Stimulated activated CD8-positive, alpha-beta memory T cell treated with anti-CD3 and anti-CD28 coated beads, Interleukin-12 subunit alpha, Interleukin-12 subunit beta, amount 100 ng/mL, for 1 hour (primary cell): ENCODE measurements around the gene ABCC8.

Experiments used
- DNase-seq: peaks from one replicate; pipeline ENCODE4 v3.0.0-alpha.2; 2020; ENCODE audit warnings: low read depth

Gene ABCC8

DNA sequence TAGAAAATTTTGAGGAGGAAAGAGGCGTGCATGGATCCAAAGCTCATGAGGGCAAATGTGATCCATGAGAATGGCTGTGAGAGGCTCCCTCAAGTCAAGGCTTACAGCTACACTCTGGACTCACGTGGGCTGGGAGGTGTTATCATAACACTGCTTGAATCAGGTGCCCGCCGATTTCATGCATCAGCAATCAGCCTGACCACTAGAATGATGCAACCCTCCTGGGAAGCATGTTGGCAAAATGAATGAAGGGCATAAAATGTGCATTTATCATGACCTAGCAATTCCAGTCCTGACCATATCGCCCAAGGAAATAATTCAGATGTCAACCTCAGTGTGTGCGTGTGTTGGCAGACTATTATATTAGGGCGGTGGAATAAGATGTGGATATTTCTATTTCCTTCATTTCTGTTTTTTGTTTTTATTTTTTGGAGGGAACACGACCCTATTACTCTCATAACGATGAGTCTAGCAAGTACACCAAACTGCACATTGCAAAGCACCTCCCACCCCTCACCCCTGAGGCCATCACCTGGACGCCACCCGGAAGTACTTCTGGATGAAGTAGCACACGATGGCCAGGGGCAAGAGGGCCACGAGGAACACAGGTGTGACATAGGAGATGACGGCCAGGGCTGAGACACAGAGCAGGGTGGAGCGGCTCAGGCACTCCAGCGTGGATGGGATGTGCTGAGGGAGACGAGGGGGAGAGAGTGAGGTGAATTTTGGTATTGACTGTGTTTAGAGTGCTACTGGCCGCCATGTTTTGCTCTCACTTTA is 72.5 kb downstream of the ABCC8 start:
- DNase-seq, result no peak

DNA sequence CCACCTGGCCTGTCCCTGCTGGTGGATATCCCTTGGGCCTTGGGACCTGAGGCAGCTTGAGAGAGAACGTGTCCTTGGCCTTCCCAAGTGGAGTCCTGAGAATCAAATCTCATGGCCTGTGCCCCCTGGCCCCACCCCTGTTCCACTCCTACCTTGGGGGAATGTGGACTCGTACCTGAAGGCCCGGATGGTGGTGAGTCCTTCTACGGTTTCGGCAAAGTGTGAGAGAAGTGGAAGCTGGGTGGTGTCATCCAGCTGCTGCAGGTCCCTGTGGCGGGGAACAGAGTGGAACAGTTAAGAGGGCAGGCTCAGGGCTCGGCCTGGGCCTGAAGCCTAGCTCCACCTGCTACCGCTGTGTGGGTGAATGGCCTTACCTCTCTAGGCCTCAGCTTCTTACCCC is 74.2 kb downstream of the ABCC8 start:
- no peak for DNase-seq

DNA sequence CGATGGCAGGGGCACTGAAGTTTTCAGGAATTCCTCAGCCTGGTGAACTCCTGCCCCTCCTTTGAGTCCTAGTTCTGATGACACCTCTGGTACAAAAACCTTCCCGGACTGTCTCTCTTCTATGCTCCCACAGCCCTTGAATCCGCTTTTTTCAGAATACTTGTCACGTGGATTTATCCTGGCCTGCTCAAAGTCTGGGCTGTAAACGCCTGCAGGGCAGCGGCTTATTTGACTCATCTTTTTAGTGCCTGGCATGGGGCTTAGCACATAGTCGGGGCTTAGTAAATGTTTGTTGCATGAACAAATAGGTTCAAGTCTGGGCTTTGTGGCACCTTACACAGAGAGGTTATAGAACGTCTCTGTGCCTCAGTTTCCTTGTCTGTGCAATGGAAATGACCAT is 74.8 kb downstream of the ABCC8 start:
- no peak for DNase-seq

DNA sequence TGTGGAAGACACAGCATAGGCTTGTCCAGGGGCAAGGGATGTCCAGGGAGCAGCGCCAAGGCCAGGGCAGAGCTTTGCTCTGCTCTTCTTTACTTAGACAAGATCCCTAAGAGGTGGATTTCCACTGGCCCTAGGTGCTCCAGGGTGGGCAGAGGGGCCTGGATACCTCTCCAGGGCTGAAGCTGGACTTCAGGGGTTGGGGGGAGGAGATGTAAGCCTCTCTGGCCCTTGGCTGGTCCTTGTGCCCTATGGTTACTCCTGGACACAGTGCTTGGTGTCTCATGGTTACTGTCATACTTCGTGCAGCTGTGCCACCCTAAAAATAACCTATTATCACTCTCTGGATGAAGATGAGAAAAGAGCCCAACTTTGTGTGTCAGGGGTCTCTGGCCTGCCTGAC is 75.3 kb downstream of the ABCC8 start:
- DNase-seq, result no peak

DNA sequence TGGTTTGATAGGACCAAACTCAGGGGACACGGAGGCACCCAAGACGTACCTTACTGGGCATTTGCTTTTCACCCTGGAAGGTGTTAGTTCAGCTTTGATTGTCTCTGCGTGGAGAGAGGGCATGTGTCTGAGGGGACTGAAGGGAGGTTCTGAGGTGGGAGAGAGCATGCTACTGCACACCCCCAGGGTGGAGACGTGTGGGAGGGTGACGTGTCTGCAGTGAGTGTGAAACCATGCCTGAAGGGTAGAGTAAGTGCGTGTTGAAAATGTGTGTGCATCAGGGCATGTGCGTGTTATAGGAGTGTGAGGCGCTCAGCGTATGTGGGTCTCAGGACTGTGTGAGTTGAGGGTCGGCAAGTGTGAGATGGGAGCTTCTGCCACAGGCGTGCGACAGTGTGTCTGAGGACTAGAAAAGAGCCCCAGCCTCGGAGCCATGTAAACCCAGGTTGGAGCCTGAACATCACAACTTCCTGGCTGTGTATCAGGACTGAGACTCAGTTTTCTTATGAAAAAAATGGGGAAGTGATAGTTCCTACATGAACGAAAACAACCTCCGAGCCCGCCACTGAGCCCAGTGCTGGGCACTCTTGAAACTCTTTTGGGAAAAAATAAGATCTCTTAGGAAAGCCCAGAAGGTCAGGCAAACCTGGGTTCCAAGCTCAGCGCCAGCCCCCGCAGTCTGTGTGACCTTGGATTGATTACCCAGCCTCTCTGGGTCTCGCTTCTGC is 76.4 kb downstream of the ABCC8 start:
- no peak for DNase-seq

DNA sequence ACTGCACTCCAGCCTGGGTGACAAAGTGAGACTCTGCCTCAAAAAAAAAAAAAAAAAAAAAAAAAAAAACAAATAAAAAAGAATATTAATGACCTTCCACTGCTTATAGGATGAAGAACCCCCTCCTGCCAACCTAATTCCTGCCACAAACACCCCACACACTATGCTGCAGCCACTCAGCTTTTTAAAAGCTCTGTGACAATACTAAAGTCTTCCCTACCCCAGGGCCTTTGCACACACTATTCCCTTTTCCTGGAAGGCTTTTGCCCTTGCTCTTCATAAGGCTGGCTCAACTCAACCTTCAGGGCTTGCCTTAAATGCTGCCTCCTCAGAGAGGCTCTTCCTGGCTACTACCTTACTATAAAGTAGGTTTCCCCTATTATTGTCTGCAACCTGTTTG is 77.4 kb downstream of the ABCC8 start:
- no peak for DNase-seq

DNA sequence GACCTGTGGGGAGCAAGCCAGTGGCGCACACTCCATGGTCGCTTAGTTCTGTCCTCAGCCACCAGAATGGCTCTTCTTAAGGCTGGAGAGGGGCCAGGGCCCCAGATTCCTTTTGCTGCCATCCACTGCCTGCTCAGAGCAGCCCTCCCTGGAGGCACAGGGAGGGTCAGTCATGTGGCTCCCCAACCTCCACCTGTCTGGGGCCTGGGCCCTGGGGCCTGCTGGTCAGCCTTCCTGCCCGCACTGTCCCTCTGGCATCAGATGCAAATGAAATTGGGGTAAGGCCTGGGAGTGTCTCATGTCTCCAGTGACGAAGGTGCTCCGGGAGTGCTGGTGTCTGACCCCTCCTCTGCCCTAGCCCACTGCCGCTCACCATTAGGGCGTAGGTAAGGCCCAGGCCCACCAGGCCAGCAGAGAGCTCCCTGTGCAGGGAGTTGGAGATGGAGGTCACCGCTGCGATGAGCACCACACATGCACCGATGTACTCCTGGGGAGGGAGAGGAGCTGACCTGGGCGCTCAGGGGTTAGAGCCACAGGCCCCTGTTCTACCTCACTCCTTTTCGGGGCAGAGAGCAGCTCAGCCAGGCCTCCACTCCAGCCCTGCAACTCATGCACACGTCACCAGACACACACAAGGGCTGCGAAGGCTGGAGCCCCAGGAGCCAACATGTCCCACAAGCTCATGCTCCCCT is 79.2 kb downstream of the ABCC8 start:
- no peak for DNase-seq

DNA sequence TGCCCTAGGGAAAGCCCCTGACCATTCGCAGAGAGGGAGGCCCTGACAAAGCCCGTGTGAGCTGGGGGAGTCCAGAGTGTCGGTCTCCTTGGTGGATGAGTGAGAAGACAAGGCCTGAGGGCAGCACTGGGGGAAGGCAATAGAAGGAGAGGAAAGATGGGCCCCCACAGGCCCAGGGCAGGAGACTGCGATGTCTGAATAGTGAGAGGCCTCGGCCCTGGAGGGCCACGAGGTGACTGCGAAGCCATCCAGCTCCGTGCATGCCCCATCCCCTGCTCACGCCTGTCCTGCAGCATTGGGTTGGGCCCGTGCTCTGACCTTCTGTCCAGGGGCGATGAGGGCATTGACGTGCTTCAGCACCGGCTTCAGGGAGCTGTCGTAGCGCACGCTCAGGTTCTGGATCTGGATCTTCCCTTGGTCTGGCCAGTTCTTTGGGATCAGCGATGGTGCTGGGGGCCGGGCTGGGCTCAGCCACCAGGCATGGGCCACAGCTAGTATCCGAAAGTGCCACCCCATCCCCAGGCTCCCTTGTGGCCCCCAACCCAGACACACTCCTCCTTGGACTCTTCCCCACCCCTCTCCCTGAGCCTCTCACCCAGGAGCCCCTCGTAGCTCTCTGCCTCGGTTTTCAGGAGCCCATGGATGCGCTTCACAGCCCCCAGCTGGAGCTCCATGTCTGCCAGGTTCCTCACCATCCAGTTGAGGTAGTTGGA is 79.9 kb downstream of the ABCC8 start:
- no peak for DNase-seq

DNA sequence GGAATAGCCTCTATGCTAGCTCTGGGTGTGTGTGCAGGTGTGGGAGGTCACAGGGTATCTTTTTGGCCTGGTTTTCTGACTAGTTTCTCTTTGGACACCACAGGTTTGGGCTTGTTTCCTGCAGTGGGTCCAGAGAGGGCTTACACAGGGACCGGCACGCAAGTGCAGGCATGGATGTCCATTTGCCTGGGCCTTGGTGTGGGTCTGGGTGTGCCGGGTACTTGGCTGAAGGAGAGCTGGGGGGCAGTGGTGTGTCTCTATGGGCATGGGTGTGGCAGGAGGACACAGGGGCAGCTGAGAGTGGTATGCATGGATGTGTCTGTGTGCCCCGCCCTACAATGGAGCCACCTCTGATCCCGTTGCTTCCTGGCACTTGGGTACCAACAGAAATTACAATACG is 80.7 kb downstream of the ABCC8 start:
- no peak for DNase-seq

DNA sequence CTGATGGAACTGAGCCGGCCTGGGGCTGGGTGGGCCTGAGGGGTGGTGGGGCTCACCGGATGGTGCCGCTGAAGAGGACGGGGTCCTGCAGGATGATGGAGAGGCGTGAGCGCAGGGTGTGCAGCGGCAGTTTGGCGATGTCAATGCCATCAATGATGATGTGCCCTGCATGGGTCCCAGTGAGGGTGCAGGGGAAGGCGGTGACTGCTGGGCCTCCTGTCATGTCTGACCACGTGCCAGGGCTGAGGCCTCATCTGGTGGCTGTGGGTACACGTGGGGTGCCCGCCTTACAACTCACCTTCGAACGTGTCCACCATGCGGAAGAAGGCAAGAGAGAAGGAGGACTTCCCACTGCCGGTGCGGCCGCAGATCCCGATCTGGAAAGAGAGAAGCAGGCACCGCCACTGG is 81.1 kb downstream of the ABCC8 start:
- DNase-seq, result no peak

DNA sequence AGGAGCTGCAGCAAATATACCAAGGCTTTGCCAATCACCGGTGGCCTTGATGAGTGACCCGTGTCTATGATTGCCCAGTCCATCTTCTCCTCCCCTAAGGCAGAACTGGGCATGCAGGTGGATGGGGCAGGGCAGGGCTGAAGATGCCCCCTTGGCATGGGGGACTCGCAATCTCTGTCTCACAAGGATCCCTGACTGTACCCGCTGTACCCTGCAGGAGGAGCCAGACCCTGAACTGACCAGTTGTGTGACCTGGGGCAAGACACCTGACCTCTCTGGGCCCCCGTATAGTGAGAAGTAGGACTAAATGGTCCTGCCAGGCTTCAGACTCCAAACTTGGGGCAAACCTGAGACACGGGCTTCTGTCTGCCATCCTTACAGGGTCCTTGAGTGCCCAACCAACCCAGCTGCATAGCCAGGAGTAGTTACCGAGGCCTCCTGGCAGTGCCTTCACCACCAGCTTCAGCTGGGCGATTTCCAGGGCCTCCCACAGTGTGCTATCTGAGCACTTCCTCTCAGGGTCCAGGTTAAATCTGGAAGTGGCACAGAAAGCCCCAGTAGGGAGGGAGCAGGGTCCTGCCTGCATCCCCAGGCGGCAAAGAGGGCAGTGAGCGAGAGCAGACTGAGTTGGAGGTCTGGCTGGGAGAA is 81.8 kb downstream of the ABCC8 start:
- no peak for DNase-seq

DNA sequence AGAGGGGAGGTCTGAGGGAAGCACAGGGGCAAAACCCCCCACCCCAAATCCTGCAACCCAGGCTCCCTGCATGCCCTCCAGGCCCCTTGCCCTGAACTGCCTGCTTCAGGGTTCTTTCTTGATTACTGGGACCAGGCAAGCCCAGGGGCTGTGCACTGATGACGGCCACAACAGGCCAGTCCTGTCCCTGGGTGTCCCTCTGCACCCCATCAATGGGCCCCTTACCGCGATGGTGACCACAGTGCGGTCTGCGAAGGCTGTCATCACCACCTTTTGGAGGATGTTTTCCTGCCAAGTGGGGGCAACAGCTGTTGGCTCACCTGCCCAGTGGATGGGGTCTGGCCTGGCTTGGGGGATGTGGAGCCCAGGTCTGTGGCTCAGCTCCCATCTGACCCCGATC is 83.2 kb downstream of the ABCC8 start:
- no peak for DNase-seq

DNA sequence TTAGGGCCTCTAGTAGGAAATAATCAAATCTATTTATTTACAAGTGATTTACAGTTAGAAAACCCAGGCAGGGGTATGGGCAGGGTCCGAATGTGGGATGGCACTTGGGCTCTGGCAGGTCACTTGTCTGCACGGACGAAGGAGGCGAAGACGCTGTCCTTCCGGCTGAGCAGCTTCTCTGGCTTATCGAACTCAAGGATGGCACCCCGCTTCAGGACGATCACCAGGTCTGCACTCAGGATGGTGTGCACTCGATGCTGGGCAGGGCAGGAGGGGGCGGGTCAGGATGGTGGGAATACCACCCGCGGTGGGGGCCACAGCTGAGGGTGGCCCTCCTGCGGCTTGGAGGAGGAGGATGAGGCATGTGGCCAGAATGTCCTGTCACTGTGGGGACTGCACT is 83.8 kb downstream of the ABCC8 start:
- DNase-seq, result no peak

DNA sequence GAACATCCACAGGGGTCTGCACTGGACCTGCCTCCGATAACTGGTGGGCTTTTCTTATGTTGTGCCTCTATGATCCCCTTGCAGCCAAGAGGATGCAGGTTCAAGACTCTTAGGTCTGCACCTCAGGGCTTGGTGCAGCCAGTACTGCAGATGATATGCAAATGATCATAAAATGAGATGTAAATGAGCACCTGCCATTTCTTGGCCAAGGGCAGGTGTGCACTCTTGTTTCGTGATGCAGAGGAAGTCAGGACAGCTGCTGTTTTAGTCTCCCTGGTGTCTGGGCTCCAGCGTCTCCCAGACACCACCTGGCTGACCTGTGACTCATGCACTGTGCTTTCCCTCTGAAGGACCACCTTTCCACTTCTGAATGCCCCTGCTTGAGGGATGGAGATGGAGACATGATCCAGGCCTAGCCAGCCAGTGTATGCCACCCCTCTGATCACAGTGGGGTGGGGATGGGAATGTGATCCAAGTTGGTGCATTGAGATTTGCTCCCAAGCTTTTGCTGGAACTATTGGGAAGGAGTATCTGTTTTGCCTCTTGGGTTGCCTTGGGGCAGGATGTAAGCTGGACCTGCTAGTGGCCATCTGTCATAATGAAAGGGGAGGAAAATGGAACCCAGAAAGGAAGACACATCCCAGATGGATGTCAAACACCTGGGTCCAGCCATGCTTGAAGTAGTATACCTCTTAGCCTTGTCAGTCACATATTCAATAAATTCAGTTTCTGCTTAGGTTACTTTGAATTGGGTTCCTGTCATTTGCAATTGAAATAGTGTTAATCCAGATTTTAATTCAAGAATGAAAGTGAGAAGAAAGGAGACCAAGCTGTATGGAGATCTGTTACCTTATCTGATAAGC is 84.9 kb downstream of the ABCC8 start:
- DNase-seq, result no peak

DNA sequence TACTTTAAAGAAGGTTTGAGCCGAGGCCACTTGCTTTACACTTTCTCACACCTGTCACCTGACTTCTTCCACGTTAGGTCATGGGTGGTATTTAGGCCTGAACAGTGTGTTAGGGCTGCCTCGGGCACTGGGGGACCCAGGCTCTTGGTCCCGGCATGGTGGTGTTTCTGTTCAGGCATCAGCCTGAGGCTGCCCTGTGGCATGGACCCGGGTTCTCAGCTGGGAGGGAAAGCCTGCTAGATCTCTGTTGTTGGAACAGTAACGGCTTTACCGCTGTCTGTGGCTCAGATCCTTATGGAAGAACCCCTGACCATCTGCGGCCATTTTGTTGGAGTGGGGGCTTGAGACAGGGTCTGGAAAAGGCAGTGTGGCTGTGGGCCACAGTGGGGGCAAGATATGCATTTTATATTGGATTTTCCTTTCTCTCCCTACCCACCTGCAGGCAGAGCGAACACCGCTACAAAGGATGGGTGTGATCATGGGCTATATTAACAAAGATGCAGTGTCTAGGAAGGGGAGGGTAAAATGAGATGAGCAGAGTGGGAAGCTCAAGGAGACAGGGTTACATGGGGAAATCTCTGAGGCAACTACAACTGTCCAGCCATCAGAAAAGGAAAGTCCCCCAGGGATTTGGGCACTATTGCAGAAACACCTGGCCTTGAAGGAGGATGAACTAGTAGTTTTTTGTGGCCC is 86.5 kb downstream of the ABCC8 start:
- DNase-seq, result no peak

DNA sequence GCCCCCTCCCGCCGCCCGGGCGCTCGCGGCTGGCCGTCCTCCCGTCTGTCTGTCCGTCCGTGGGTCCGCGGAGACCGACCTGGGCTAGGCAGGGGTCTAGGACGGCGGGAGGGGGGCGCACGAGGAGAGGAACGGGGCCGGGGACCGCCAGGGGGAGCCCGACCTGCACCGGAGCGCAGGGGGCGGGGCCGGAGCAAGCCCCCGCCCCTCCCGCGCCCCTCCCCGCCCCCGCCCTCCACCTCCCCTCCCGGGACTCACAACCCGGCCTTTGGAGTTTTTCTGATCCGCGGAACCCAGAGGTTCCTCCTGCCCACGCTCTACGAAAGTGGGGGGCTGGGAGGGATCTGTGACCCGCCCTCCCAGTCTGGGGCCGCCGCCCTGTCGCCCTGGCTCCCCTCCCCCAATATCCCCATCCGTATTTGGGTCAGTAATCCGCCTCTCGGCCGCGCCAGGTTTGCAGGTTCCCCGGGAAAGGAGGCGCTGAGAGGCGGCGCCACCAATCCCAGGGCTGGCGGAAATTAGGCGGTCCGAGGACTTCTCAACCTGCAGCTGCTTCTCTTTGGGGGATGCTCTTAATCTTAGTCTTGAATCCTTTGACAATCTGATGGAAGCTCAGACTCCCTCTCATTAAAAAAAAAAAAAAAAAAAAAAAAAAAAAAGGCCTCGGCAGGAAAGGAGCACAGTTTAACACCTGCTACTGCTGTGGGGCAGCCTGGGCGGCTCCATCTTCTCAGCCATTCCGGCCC is 87.3 kb downstream of the ABCC8 start:
- peak; percentile 65 for DNase-seq

DNA sequence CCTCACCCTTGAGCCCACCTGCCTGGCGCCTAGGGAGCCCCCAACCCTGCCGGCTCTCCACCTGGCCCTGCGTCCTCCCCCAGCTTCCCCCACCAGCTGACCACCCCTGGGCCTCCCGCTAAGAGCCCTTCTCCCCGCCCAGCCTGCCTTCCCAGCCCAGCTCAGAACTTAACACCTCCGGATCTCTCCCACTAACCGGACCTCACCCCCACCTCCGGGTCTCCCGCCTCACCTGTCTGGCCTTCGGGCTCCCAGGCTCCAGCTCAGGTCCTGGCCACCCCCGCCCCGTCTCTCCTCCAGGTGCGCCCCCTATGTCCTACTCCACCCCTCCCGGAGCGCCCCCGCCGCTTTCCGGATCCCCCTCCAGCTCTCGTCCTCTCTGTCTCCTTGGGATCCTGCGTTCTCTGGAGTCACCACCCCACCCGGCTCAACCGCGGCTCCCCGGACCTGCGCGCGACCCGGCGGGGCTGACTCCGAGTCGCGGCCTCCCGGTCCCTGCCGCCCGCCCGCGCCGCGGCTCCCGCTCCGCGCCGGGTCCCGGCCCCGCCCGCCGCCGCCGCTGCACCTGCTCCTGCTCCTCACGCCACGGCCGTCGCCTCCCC is 87.9 kb downstream of the ABCC8 start, which contains the start of gene KCNJ11:
KCNJ11 (minus strand) TSS at position 51 of the 602 bp plus-strand sequence. CDS start 568 bp downstream, outside the sequence.
- no peak for DNase-seq

DNA sequence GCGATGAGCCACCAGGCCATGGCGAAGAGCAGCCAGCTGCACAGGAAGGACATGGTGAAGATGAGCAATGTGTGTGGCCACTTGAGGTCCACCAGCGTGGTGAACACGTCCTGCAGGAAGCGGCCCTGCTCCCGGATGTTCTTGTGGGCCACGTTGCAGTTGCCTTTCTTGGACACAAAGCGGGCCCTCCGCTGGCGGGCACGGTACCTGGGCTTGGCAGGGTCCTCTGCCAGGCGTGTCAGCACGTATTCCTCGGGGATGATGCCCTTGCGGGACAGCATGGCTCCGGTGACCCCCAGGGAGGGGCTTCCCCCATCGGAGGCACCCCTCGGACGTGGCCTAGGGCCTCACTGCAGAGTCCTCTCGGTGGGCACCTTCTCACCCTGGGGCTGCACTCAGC is 88.8 kb downstream of the ABCC8 start:
- no peak for DNase-seq

DNA sequence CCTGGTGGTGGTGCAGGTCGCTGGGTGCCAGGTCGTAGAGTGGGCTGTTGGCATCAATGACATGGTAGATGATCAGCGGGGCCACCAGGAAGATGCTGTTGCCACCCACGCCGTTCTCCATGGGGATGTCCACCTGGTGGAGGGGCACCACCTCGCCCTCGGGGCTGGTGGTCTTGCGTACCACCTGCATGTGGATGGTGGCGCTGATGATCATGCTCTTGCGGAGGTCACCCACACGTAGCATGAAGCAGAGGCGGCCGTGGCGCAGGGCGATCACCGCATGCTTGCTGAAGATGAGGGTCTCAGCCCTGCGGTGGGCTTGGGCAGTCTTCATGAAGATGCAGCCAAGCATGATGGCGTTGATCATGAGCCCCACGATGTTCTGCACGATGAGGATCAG is 89.4 kb downstream of the ABCC8 start:
- no peak for DNase-seq
